Thyroid gland (tissue), 4 donors: ENCODE measurements around the gene CDHR4. TPM values are rescaled to one million over a fixed set of nuclear protein-coding genes. Genes with fewer than 3 reads are reported as not detected.

Source experiments
- DNase-seq, 2 donors: peaks; one replicate each; pipeline ENCODE4 v3.0.0-alpha.2; 2019
- H3K27ac ChIP-seq, 3 donors: fragments of 200-600 bp; sonication (generic); 1 replicate in 2 of 3; 2 replicates in 1 of 3; pipeline ENCODE4 v1.5.1; 2016 to 2019; ENCODE audit warnings: mild to moderate bottlenecking in 1 of 3, moderate library complexity in 1 of 3
- H3K27me3 ChIP-seq: fragments of 200-600 bp; sonication (generic); one replicate; pipeline ENCODE4 v1.5.1; 2019
- H3K36me3 ChIP-seq, 2 donors: fragments of 200-600 bp; sonication (generic); one replicate each; pipeline ENCODE4 v1.5.1; 2016 to 2019
- H3K4me1 ChIP-seq, 2 donors: fragments of 200-600 bp; sonication (generic); one replicate each; pipeline ENCODE4 v1.5.1; 2017 to 2019
- H3K4me3 ChIP-seq, 3 donors: fragments of 200-600 bp; sonication (generic); replicated peaks in 1 of 3; 1 replicate in 2 of 3; 2 replicates in 1 of 3; pipeline ENCODE4 v1.5.1; 2016; ENCODE audit warnings: mild to moderate bottlenecking in 1 of 3
- H3K9me3 ChIP-seq: fragments of 200-600 bp; sonication (generic); one replicate; pipeline ENCODE4 v1.5.1; 2017
- CTCF ChIP-seq, 6 experiments: fragments of 200-600 bp in 3 of 6; fragments of 450-650 bp in 3 of 6; sonication (generic) in 3 of 6; IDR thresholded peaks; one replicate each; pipeline ENCODE4 v1.5.1; 2016 to 2019; ENCODE audit warnings: antibody characterized with exemption in 6 of 6, mild to moderate bottlenecking in 2 of 6, inconsistent platforms in 1 of 6, moderate library complexity in 1 of 6
- POLR2A ChIP-seq, 2 donors: fragments of 450-650 bp; IDR thresholded peaks; one replicate each; pipeline ENCODE4 v1.6.1; 2017; ENCODE audit warnings: antibody characterized with exemption in 2 of 2, mild to moderate bottlenecking in 2 of 2, moderate library complexity in 1 of 2
- WGBS, 2 donors: methylation state at CpG; one replicate each; pipeline ENCODE4 v1.1.5; 2017; 5-methylcytosine and 5-hydroxymethylcytosine counted together
- intact Hi-C: fragments of 100-400 bp; cut with DNase I; formaldehyde crosslinking; loops from one replicate; pipeline ENCODE4 v1.15.1; 2023
- total RNA-seq, 4 donors: library from RNA; depleted of rRNA; stranded (reverse); fragments of >200 nt; gene quantifications; one replicate each; pipeline ENCODE4 v1.2.3, GENCODE V29; 2016

CDHR4 gene
- total RNA-seq, 4 donors from 2014 or later, result not detected

- no peak for TF ChIP-seq POLR2A (IDR thresholded peaks at IDR 0.05)
- no peak for TF ChIP-seq CTCF (IDR thresholded peaks at IDR 0.05)
- no peaks in the 10 kb centered on the region for H3K36me3 ChIP-seq
- no peak for DNase-seq
- intact Hi-C loops, result no loop called here
- H3K27me3 ChIP-seq, result no peaks in the 10 kb centered on the region
- H3K27ac ChIP-seq, result no peak overlapping the region
- 88 to 95% methylated on average over 10 to 13 of the region's 24 CpGs for WGBS, 2 donors
- H3K4me1 ChIP-seq, result no peaks in the 10 kb centered on the region
- no peak overlapping the region for H3K4me3 ChIP-seq
- H3K9me3 ChIP-seq, result no peaks in the 10 kb centered on the region
Observed at GRCh38 chr3:49794926-49795905, 4.5 kb downstream of the CDHR4 start.

- Histone ChIP-seq H3K4me1 (no peaks in the 10 kb centered on the region), H3K36me3 (no peaks in the 10 kb centered on the region), H3K9me3 (no peaks in the 10 kb centered on the region), H3K4me3 (no peak overlapping the region), H3K27me3 (no peaks in the 10 kb centered on the region), H3K27ac (no peak overlapping the region)
- intact Hi-C loops, result no loop called here
- 74 to 83% methylated on average over 4 of the region's 4 CpGs for WGBS, 2 donors
- no peak for DNase-seq
- TF ChIP-seq POLR2A (IDR thresholded peaks at IDR 0.05) (no peak), CTCF (IDR thresholded peaks at IDR 0.05) (no peak)
Observed at GRCh38 chr3:49794431-49794830, 5.2 kb downstream of the CDHR4 start.

GRCh38 chr3:49793486-49794085 is 6.1 kb downstream of the CDHR4 start:
- Histone ChIP-seq H3K9me3 (no peaks in the 10 kb centered on the region), H3K4me1 (no peaks in the 10 kb centered on the region), H3K27me3 (no peaks in the 10 kb centered on the region), H3K27ac (no peak overlapping the region), H3K4me3 (no peak overlapping the region), H3K36me3 (no peaks in the 10 kb centered on the region)
- DNase-seq, result no peak
- WGBS, 2 donors, result 98 to 100% methylated on average over 5 to 12 of the region's 13 CpGs
- TF ChIP-seq CTCF (IDR thresholded peaks at IDR 0.05) (no peak), POLR2A (IDR thresholded peaks at IDR 0.05) (no peak)
- intact Hi-C loops, result no loop called here

GRCh38 chr3:49792371-49793150 is 7.1 kb downstream of the CDHR4 start:
- 86 to 89% methylated on average over 10 of the region's 10 CpGs for WGBS, 2 donors
- intact Hi-C loops, result no loop called here

More at GRCh38 chr3:49792371-49793150, 7.1 kb downstream of the CDHR4 start:
- TF ChIP-seq POLR2A (IDR thresholded peaks at IDR 0.05) (no peak), CTCF (IDR thresholded peaks at IDR 0.05) (no peak)
- H3K27ac ChIP-seq, result no peak overlapping the region
- H3K27me3 ChIP-seq, result no peaks in the 10 kb centered on the region
- no peak overlapping the region for H3K4me3 ChIP-seq
- H3K4me1 ChIP-seq, result peaks cover 0 to under 1% of the 10 kb centered on the region in 2 donors
- H3K36me3 ChIP-seq, result no peaks in the 10 kb centered on the region
- DNase-seq, result no peak
- no peaks in the 10 kb centered on the region for H3K9me3 ChIP-seq
